NCI-H748 (cell line): ENCODE results near the gene CACNG4.

ENCODE experiments used
- DNase-seq: peaks from one replicate; lab custom pipeline; 2025; ENCODE audit not compliant: unreplicated experiment; lab: John Stamatoyannopoulos, UW

CACNG4 gene

GRCh38 chr17:66984730-66985129, 20.2 kb downstream of the CACNG4 start:
- DNase-seq = no peak

GRCh38 chr17:66985338-66986237, 21.1 kb downstream of the CACNG4 start:
- DNase-seq = no peak

GRCh38 chr17:66986659-66987058, 22.2 kb downstream of the CACNG4 start:
- DNase-seq = no peak

- DNase-seq = no peak
These were observed 22.6 kb downstream of the CACNG4 start for GRCh38 chr17:66987059-66987616.

GRCh38 chr17:66988069-66988798, 23.7 kb downstream of the CACNG4 start:
- no peak for DNase-seq

GRCh38 chr17:66989076-66989475, 24.6 kb downstream of the CACNG4 start:
- DNase-seq = no peak

GRCh38 chr17:66989579-66989978, 25.1 kb downstream of the CACNG4 start:
- no peak for DNase-seq

GRCh38 chr17:66990047-66990446, 25.5 kb downstream of the CACNG4 start:
- no peak for DNase-seq

GRCh38 chr17:66992911-66993442, 28.5 kb downstream of the CACNG4 start:
- DNase-seq = no peak

GRCh38 chr17:66994361-66994760, 29.9 kb downstream of the CACNG4 start:
- DNase-seq = no peak

- DNase-seq = no peak
These were observed 30.5 kb downstream of the CACNG4 start for GRCh38 chr17:66994930-66995535.

GRCh38 chr17:66995944-66996343, 31.4 kb downstream of the CACNG4 start:
- no peak for DNase-seq

- DNase-seq = no peak
These were observed 32.4 kb downstream of the CACNG4 start for GRCh38 chr17:66996926-66997325.

GRCh38 chr17:67003231-67003630, 38.7 kb downstream of the CACNG4 start:
- DNase-seq = no peak

- no peak for DNase-seq
These were observed 39.7 kb downstream of the CACNG4 start for GRCh38 chr17:67004181-67004580.

GRCh38 chr17:67007266-67007665, 42.8 kb downstream of the CACNG4 start:
- DNase-seq = no peak

GRCh38 chr17:67008101-67008500, 43.6 kb downstream of the CACNG4 start:
- DNase-seq = no peak

GRCh38 chr17:67011527-67012175, 47.1 kb downstream of the CACNG4 start:
- no peak for DNase-seq

GRCh38 chr17:67013891-67014290, 49.4 kb downstream of the CACNG4 start:
- no peak for DNase-seq

- no peak for DNase-seq
These were observed 50.5 kb downstream of the CACNG4 start for GRCh38 chr17:67015001-67015400.
